IPS DF 6.9 (cell line): ENCODE measurements around the gene ROBO2.

Experiments
- DNase-seq: peaks from one replicate; pipeline ENCODE4 v3.0.0-alpha.2; 2013; ENCODE audit warnings: low read depth, low spot score
- H3K27ac ChIP-seq: one replicate; pipeline ENCODE4 v1.5.1; 2013; ENCODE audit warnings: low read length, control low read depth
- H3K27me3 ChIP-seq: 2 replicates; pipeline ENCODE4 v1.6.1; 2013; ENCODE audit warnings: mild to moderate bottlenecking, low read length; ENCODE audit not compliant: control insufficient read depth, insufficient read depth
- H3K36me3 ChIP-seq: 2 replicates; pipeline ENCODE4 v1.6.1; 2013; ENCODE audit warnings: low read length; ENCODE audit not compliant: control insufficient read depth, insufficient read depth
- H3K4me1 ChIP-seq: 2 replicates; pipeline ENCODE4 v1.6.1; 2013; ENCODE audit warnings: low read length; ENCODE audit not compliant: control insufficient read depth, insufficient read depth
- H3K4me3 ChIP-seq: 2 replicates; pipeline ENCODE4 v1.5.1; 2013; ENCODE audit warnings: mild to moderate bottlenecking, low read length
- H3K9me3 ChIP-seq: 2 replicates; pipeline ENCODE4 v1.6.1; 2013; ENCODE audit warnings: low read length, inconsistent platforms; ENCODE audit not compliant: control insufficient read depth, insufficient read depth
- WGBS: extraction: QIAGEN DNeasy Blood & Tissue Kit; methylation state at CpG from one replicate; pipeline ENCODE4 v1.1.7; 2013; ENCODE audit warnings: mixed read lengths, missing lambda C conversion rate; ENCODE audit not compliant: insufficient read length, insufficient coverage; 5-methylcytosine and 5-hydroxymethylcytosine counted together

ROBO2 gene

GRCh38 chr3:77028005-77028404 lies 11.9 kb upstream of the ROBO2 start:
- no peaks in the 10 kb centered on the region for H3K27me3 ChIP-seq
- H3K9me3 ChIP-seq, result no peaks in the 10 kb centered on the region
- H3K4me1 ChIP-seq, result no peaks in the 10 kb centered on the region; the same call in 1 of the 2 replicates
- no peaks in the 10 kb centered on the region for H3K36me3 ChIP-seq
- no peak overlapping the region for H3K4me3 ChIP-seq
- no CpG with 5 or more reads among the region's 2 CpGs for WGBS
- DNase-seq, result no peak
- H3K27ac ChIP-seq, result no peak overlapping the region

GRCh38 chr3:77038468-77038929 lies 1.4 kb upstream of the ROBO2 start:
- no peaks in the 10 kb centered on the region for H3K36me3 ChIP-seq
- peak overlapping the region; percentile 68; the same call in 1 of the 2 replicates for H3K4me3 ChIP-seq
- DNase-seq, result no peak
- no peaks in the 10 kb centered on the region for H3K4me1 ChIP-seq
- no CpG with 5 or more reads among the region's 21 CpGs for WGBS
- no peaks in the 10 kb centered on the region for H3K27me3 ChIP-seq
- no peak overlapping the region for H3K27ac ChIP-seq
- no peaks in the 10 kb centered on the region for H3K9me3 ChIP-seq

GRCh38 chr3:77038930-77039605 lies 831 bp upstream of the ROBO2 start:
- no peaks in the 10 kb centered on the region for H3K36me3 ChIP-seq
- no peak for DNase-seq
- H3K4me1 ChIP-seq, result no peaks in the 10 kb centered on the region
- H3K4me3 ChIP-seq, result peak overlapping the region; percentile 68; the same call in 1 of the 2 replicates
- H3K27me3 ChIP-seq, result no peaks in the 10 kb centered on the region
- H3K27ac ChIP-seq, result no peak overlapping the region
- no peaks in the 10 kb centered on the region for H3K9me3 ChIP-seq
- no CpG with 5 or more reads among the region's 33 CpGs for WGBS

GRCh38 chr3:77040216-77040615 lies 317 bp downstream of the ROBO2 start:
- Histone ChIP-seq H3K4me3 (peak overlapping the region; percentile 68; the same call in 1 of the 2 replicates), H3K9me3 (no peaks in the 10 kb centered on the region), H3K27me3 (no peaks in the 10 kb centered on the region), H3K27ac (no peak overlapping the region), H3K4me1 (no peaks in the 10 kb centered on the region), H3K36me3 (no peaks in the 10 kb centered on the region)
- no CpG with 5 or more reads among the region's 11 CpGs for WGBS
- no peak for DNase-seq

- Histone ChIP-seq H3K4me3 (no peak overlapping the region), H3K27ac (no peak overlapping the region), H3K9me3 (no peaks in the 10 kb centered on the region), H3K36me3 (no peaks in the 10 kb centered on the region), H3K4me1 (no peaks in the 10 kb centered on the region), H3K27me3 (no peaks in the 10 kb centered on the region)
- WGBS, result no CpG with 5 or more reads among the region's 9 CpGs
- DNase-seq, result no peak
These were observed 1.2 kb downstream of the ROBO2 start for GRCh38 chr3:77040926-77041722.

GRCh38 chr3:77041811-77042210 lies 1.9 kb downstream of the ROBO2 start:
- no peaks in the 10 kb centered on the region for H3K27me3 ChIP-seq
- no CpG with 5 or more reads among the region's 2 CpGs for WGBS
- DNase-seq, result no peak
- no peaks in the 10 kb centered on the region for H3K9me3 ChIP-seq
- no peaks in the 10 kb centered on the region for H3K36me3 ChIP-seq
- H3K4me1 ChIP-seq, result no peaks in the 10 kb centered on the region
- H3K27ac ChIP-seq, result no peak overlapping the region
- H3K4me3 ChIP-seq, result no peak overlapping the region

- no peak overlapping the region for H3K27ac ChIP-seq
- H3K4me1 ChIP-seq, result no peaks in the 10 kb centered on the region
- WGBS, result 100% methylated on average over 1 of the region's 2 CpGs
- no peaks in the 10 kb centered on the region for H3K36me3 ChIP-seq
- H3K27me3 ChIP-seq, result no peaks in the 10 kb centered on the region
- no peak for DNase-seq
- no peak overlapping the region for H3K4me3 ChIP-seq
- H3K9me3 ChIP-seq, result no peaks in the 10 kb centered on the region
These were observed 2.4 kb downstream of the ROBO2 start for GRCh38 chr3:77042343-77042742.

GRCh38 chr3:77042882-77043281 lies 3.0 kb downstream of the ROBO2 start:
- WGBS, result no CpG with 5 or more reads among the region's 2 CpGs
- H3K36me3 ChIP-seq, result no peaks in the 10 kb centered on the region
- H3K4me3 ChIP-seq, result no peak overlapping the region
- no peaks in the 10 kb centered on the region for H3K9me3 ChIP-seq
- H3K4me1 ChIP-seq, result no peaks in the 10 kb centered on the region
- no peak overlapping the region for H3K27ac ChIP-seq
- no peak for DNase-seq
- H3K27me3 ChIP-seq, result no peaks in the 10 kb centered on the region

- no peaks in the 10 kb centered on the region for H3K9me3 ChIP-seq
- H3K4me1 ChIP-seq, result no peaks in the 10 kb centered on the region
- H3K4me3 ChIP-seq, result no peak overlapping the region
- no peaks in the 10 kb centered on the region for H3K27me3 ChIP-seq
- H3K36me3 ChIP-seq, result no peaks in the 10 kb centered on the region
- H3K27ac ChIP-seq, result no peak overlapping the region
- no CpG with 5 or more reads among the region's 3 CpGs for WGBS
- DNase-seq, result no peak
These were observed 5.8 kb downstream of the ROBO2 start for GRCh38 chr3:77045686-77046085.

- Histone ChIP-seq H3K27me3 (no peaks in the 10 kb centered on the region), H3K27ac (no peak overlapping the region), H3K9me3 (no peaks in the 10 kb centered on the region), H3K4me1 (no peaks in the 10 kb centered on the region), H3K36me3 (no peaks in the 10 kb centered on the region), H3K4me3 (no peak overlapping the region)
- no peak for DNase-seq
- WGBS, result no CpG with 5 or more reads among the region's 5 CpGs
These were observed 8.3 kb downstream of the ROBO2 start for GRCh38 chr3:77048186-77048585.
